H1 (cell line): ENCODE data around the gene PAPOLG. TPM values are rescaled to one million over a fixed set of nuclear protein-coding genes. Genes with fewer than 3 reads are reported as not detected.
A peak's percentile ranks its signal among the peaks of the same experiment; 100 is the strongest.

Experiments
- CTCF ChIA-PET: fragments of 300-600 bp; sonication (Branson Sonifier 250); formaldehyde crosslinking; loops from one replicate; lab custom pipeline; 2021; ENCODE audit not compliant: partially characterized antibody; lab: Charles Lee
- POLR2A ChIA-PET: fragments of 300-600 bp; sonication (Branson Sonifier 250); formaldehyde crosslinking; loops from one replicate; lab custom pipeline; 2021; ENCODE audit warnings: inconsistent platforms; ENCODE audit not compliant: partially characterized antibody; lab: Charles Lee
- DNase-seq, 2 experiments: peaks; one replicate each; pipeline versions ENCODE4 v3.0.0 to v3.0.0-alpha.2; 2010 to 2022; ENCODE audit warnings: low spot score in 2 of 2, low read depth in 1 of 2, mixed read lengths in 1 of 2
- FAIRE-seq: peaks from 2 replicates; lab custom pipeline; 2011; peaks lifted over from hg19 to GRCh38; lab: Jason Lieb, UNC
- H2AFZ ChIP-seq: 2 replicates; pipeline ENCODE4 v1.8.1; 2012; ENCODE audit warnings: low read length, inconsistent platforms
- H2AK5ac ChIP-seq: 2 replicates; pipeline ENCODE4 v1.6.1; 2013; ENCODE audit warnings: low read depth, low read length
- H2BK120ac ChIP-seq: replicated peaks from 2 replicates; pipeline ENCODE3; 2013; ENCODE audit warnings: low read depth, low read length, inconsistent platforms
- H2BK12ac ChIP-seq: 2 replicates; pipeline ENCODE4 v1.6.1; 2013; ENCODE audit warnings: low read depth, low read length
- H2BK15ac ChIP-seq: 2 replicates; pipeline ENCODE4 v1.6.1; 2013; ENCODE audit warnings: low read length
- H2BK20ac ChIP-seq: 2 replicates; pipeline ENCODE4 v1.6.1; 2013; ENCODE audit warnings: low read length
- H2BK5ac ChIP-seq: 2 replicates; pipeline ENCODE4 v1.6.1; 2013; ENCODE audit warnings: low read depth, low read length
- H3K14ac ChIP-seq: 2 replicates; pipeline ENCODE4 v1.6.1; 2013; ENCODE audit warnings: inconsistent platforms; ENCODE audit not compliant: insufficient read length
- H3K18ac ChIP-seq: 2 replicates; pipeline ENCODE4 v1.6.1; 2013; ENCODE audit warnings: low read length; ENCODE audit errors: extremely low read depth
- H3K23ac ChIP-seq: 2 replicates; pipeline ENCODE4 v1.6.1; 2013; ENCODE audit warnings: inconsistent platforms; ENCODE audit not compliant: insufficient read length
- H3K23me2 ChIP-seq: 2 replicates; pipeline ENCODE4 v1.6.1; 2013; ENCODE audit warnings: low read depth, low read length
- H3K27ac ChIP-seq: 2 replicates; pipeline ENCODE4 v1.6.1; 2011; ENCODE audit warnings: low read depth, low read length, inconsistent platforms
- H3K27me3 ChIP-seq, 4 experiments: replicated peaks in 1 of 4; 1 replicate in 1 of 4; 2 replicates in 3 of 4; pipeline versions ENCODE4 v1.6.1 to v1.8.1; 2011 to 2013; ENCODE audit warnings: low read length in 3 of 4, mild to moderate bottlenecking in 3 of 4, inconsistent platforms in 2 of 4, mixed read lengths in 2 of 4, moderate library complexity in 1 of 4; ENCODE audit not compliant: control insufficient read depth in 3 of 4, insufficient read depth in 3 of 4; ENCODE audit errors: extremely low read depth in 1 of 4
- H3K36me3 ChIP-seq, 4 experiments: 2 replicates each; pipeline versions ENCODE4 v1.6.1 to v1.8.1; 2011 to 2013; ENCODE audit warnings: mild to moderate bottlenecking in 4 of 4, low read length in 3 of 4, moderate library complexity in 2 of 4, control low read depth in 1 of 4, inconsistent platforms in 1 of 4; ENCODE audit not compliant: insufficient read depth in 4 of 4, control insufficient read depth in 2 of 4
- H3K4ac ChIP-seq: replicated peaks from 2 replicates; pipeline ENCODE3; 2013; ENCODE audit warnings: low read length, low read depth, mixed read lengths, inconsistent platforms; ENCODE audit not compliant: insufficient read length
- H3K4me1 ChIP-seq, 4 experiments: replicated peaks in 1 of 4; 1 replicate in 1 of 4; 2 replicates in 3 of 4; pipeline versions ENCODE4 v1.6.1 to v1.8.1; 2011 to 2013; ENCODE audit warnings: low read length in 3 of 4, inconsistent platforms in 2 of 4, mixed read lengths in 1 of 4; ENCODE audit not compliant: insufficient read depth in 4 of 4, control insufficient read depth in 3 of 4
- H3K4me2 ChIP-seq, 2 experiments: 2 replicates each; pipeline versions ENCODE4 v1.6.1 to v1.8.1; 2011 to 2013; ENCODE audit warnings: low read depth in 2 of 2, low read length in 2 of 2, control low read depth in 1 of 2, inconsistent platforms in 1 of 2, mild to moderate bottlenecking in 1 of 2; ENCODE audit not compliant: insufficient read depth in 1 of 2
- H3K4me3 ChIP-seq, 4 experiments: fragments of 200-600, 300-600 bp in 1 of 4; sonication (generic), shearing (Covaris generic), sonication (Bioruptor Twin) in 1 of 4; 2 replicates each; pipeline versions ENCODE4 v1.5.1 to v1.8.1; 2011 to 2016; ENCODE audit warnings: low read length in 4 of 4, low read depth in 3 of 4, control low read depth in 2 of 4, inconsistent platforms in 2 of 4, mild to moderate bottlenecking in 2 of 4, mixed read lengths in 1 of 4, moderate library complexity in 1 of 4; ENCODE audit not compliant: insufficient read depth in 2 of 4; ENCODE audit errors: extremely low read depth in 1 of 4
- H3K56ac ChIP-seq: replicated peaks from 2 replicates; pipeline ENCODE3; 2013; ENCODE audit warnings: low read depth, mild to moderate bottlenecking, mixed read lengths, low read length, inconsistent platforms; ENCODE audit not compliant: insufficient read length
- H3K79me1 ChIP-seq: 2 replicates; pipeline ENCODE4 v1.6.1; 2013; ENCODE audit warnings: low read depth, low read length, control low read depth
- H3K79me2 ChIP-seq, 2 experiments: 2 replicates each; pipeline versions ENCODE4 v1.6.1 to v1.8.1; 2012 to 2013; ENCODE audit warnings: low read length in 2 of 2, mild to moderate bottlenecking in 2 of 2, inconsistent platforms in 1 of 2; ENCODE audit not compliant: insufficient read depth in 2 of 2, control insufficient read depth in 1 of 2
- H3K9ac ChIP-seq, 4 experiments: replicated peaks in 1 of 4; 1 replicate in 1 of 4; 2 replicates in 3 of 4; pipeline versions ENCODE4 v1.6.1 to v1.8.1; 2011 to 2013; ENCODE audit warnings: low read depth in 3 of 4, low read length in 3 of 4, control low read depth in 2 of 4, mild to moderate bottlenecking in 2 of 4, moderate library complexity in 2 of 4, inconsistent platforms in 1 of 4; ENCODE audit errors: extremely low read depth in 1 of 4
- H3K9me3 ChIP-seq, 2 experiments: 2 replicates each; pipeline versions ENCODE4 v1.6.1 to v1.8.1; 2012 to 2013; ENCODE audit warnings: mild to moderate bottlenecking in 2 of 2, moderate library complexity in 2 of 2, control low read depth in 1 of 2, inconsistent platforms in 1 of 2, low read depth in 1 of 2, low read length in 1 of 2, mixed read lengths in 1 of 2; ENCODE audit not compliant: insufficient read depth in 2 of 2
- H4K20me1 ChIP-seq, 2 experiments: replicated peaks in 1 of 2; 2 replicates each; pipeline versions ENCODE3 to v1.8.1; 2011 to 2013; ENCODE audit warnings: inconsistent platforms in 2 of 2, low read length in 2 of 2, mild to moderate bottlenecking in 1 of 2; ENCODE audit not compliant: insufficient read depth in 2 of 2, control insufficient read depth in 1 of 2
- H4K5ac ChIP-seq: 2 replicates; pipeline ENCODE4 v1.6.1; 2013; ENCODE audit warnings: low read length, low read depth, mixed read lengths, inconsistent platforms; ENCODE audit not compliant: insufficient read length
- H4K8ac ChIP-seq: 2 replicates; pipeline ENCODE4 v1.8.0; 2013; ENCODE audit warnings: mild to moderate bottlenecking, moderate library complexity, low read length, inconsistent platforms; ENCODE audit not compliant: insufficient read depth; ENCODE audit errors: extremely low read depth
- H4K91ac ChIP-seq: replicated peaks from 2 replicates; pipeline ENCODE3; 2013; ENCODE audit warnings: low read length, mixed read lengths, inconsistent platforms; ENCODE audit not compliant: insufficient read length
- ASH2L ChIP-seq: fragments of 200-600, 300-600 bp; sonication (generic); IDR thresholded peaks from one replicate; pipeline ENCODE4 v1.7.1; 2017; ENCODE audit warnings: low read length
- HDAC6 ChIP-seq: IDR thresholded peaks from one replicate; pipeline ENCODE4 v1.7.1; 2012; ENCODE audit warnings: low read depth, mild to moderate bottlenecking, inconsistent platforms, low read length, moderate library complexity
- NANOG ChIP-seq: IDR thresholded peaks from 2 replicates; pipeline ENCODE4 v1.6.1; 2011; ENCODE audit warnings: low read length, low read depth, mild to moderate bottlenecking, inconsistent platforms; ENCODE audit not compliant: insufficient read depth, poor library complexity, severe bottlenecking
- POLR2AphosphoS5 ChIP-seq: IDR thresholded peaks from 2 replicates; pipeline ENCODE4 v1.6.1; 2011; ENCODE audit warnings: low read depth, low read length
- RBBP5 ChIP-seq: IDR thresholded peaks from 2 replicates; pipeline ENCODE4 v1.7.1; 2012; ENCODE audit warnings: low read depth, mild to moderate bottlenecking, inconsistent platforms, low read length, moderate library complexity, borderline replicate concordance
- RNF2 ChIP-seq: fragments of 200-900, 300-1000 bp; sonication (generic); IDR thresholded peaks from 2 replicates; pipeline ENCODE4 v1.7.1; 2016; ENCODE audit warnings: borderline replicate concordance, low read depth, mild to moderate bottlenecking, antibody characterized with exemption, low read length; ENCODE audit not compliant: poor library complexity, severe bottlenecking; ENCODE audit errors: missing control alignments
- RXRA ChIP-seq: IDR thresholded peaks from 2 replicates; pipeline ENCODE4 v1.6.1; 2011; ENCODE audit warnings: low read depth, mild to moderate bottlenecking, low read length, moderate library complexity; ENCODE audit not compliant: insufficient read depth
- SUZ12 ChIP-seq: fragments of 200-600 bp; sonication (generic); IDR thresholded peaks from 2 replicates; pipeline ENCODE4 v1.6.1; 2012; ENCODE audit warnings: mild to moderate bottlenecking, inconsistent platforms, low read length, moderate library complexity, mixed read lengths
- WGBS, 2 experiments: shearing (Covaris generic) in 1 of 2; methylation state at CpG; one replicate each; pipeline versions ENCODE4 v1.1.6 to v1.1.7; 2013 to 2015; ENCODE audit warnings: low lambda C conversion rate in 2 of 2, mixed read lengths in 2 of 2, inconsistent platforms in 1 of 2, low coverage in 1 of 2, missing lambda C conversion rate in 1 of 2; ENCODE audit not compliant: insufficient replicate concordance in 2 of 2, insufficient coverage in 1 of 2, insufficient read length in 1 of 2; ENCODE audit errors: extremely low coverage in 1 of 2, missing lambda C conversion rate in 1 of 2; 5-methylcytosine and 5-hydroxymethylcytosine counted together
- polyA plus RNA-seq, 7 experiments: library from polyadenylated mRNA; depleted of rRNA in 3 of 7; stranded (reverse) in 5 of 7; unstranded in 2 of 7; fragments of >200 nt in 5 of 7; fragments of 200-250 nt in 2 of 7; gene quantifications; 1 replicate in 5 of 7; 2 replicates in 1 of 7; 4 replicates in 1 of 7; pipeline versions ENCODE4 v1.2.1 to v1.2.3, GENCODE V29; 2011 to 2013; ENCODE audit warnings: missing spikeins in 2 of 7, mixed read lengths in 2 of 7
- total RNA-seq: library from RNA; stranded (reverse); fragmentation: NEBNext Ultra II Directional; extraction: Animal tissue kit (Norgen Biotek cat#: 25700); gene quantifications from 2 replicates; pipeline ENCODE4 v1.2.1, GENCODE V29; 2021

The PAPOLG gene
- total and polyA plus RNA-seq, 2 of the 8 experiments (the other 6 are each of a cell fraction or from before 2014, with no cell fraction given), result 6.5 to 21.5 TPM

DNA sequence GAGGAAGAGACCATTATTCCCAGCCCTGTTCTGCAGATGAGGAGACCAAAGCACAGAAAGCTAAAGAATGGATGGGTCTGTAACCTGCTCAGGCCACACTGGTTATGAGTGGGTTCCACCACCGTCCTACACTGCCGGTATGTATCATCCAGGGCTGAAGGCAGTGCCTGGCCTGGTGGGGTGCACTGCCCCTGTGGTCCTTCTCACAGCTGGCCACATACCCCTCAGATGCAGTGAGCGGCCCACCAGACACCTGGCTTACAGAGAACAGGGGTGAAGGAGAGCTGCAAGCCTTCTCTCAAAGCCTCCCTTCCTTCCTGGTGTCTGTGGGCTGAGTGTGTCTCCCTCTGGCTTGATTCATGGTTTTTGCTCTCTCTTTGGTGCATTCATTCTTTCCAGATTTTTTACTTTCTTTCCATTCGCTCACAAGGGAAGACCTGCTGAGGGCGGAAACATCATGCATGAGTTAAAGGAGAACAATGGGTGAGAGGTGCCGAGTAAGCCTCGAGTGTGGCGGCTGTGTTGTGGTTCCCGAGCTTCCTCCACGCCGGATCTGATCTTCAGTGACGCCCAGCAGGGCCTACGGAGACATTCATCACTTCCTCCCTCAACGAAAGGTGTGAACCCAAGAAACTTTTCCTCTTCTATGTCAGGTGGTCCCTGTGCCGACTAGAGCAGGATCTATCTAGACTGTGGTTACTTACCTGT is 63.2 kb downstream of the PAPOLG start:
- CTCF ChIA-PET, result interaction anchor here (0.6 to 2.9 kb wide), 5 partner anchors 9 to 179 kb away, joined by 3 to 16 read pairs (median 3); no protein-coding TSS in a partner anchor
- 91% methylated on average over 15 of the region's 15 CpGs; no CpG with 5 or more reads in 1 of the 2 experiments for WGBS, 2 experiments
- POLR2A ChIA-PET, result no interaction called here

More for the DNA sequence above, 63.2 kb downstream of the PAPOLG start:
- Histone ChIP-seq H3K27ac (no peak overlapping the region), H2AFZ (peak overlapping the region; percentile 28; the same call in 1 of the 2 replicates), H3K9me3 (no peaks in the 10 kb centered on the region), H4K5ac (no peak overlapping the region), H3K23ac (no peak overlapping the region), H2BK5ac (no peak overlapping the region), H3K36me3 (no peaks in the 10 kb centered on the region), H3K9ac (no peak overlapping the region), H3K4ac (no peak overlapping the region), H4K20me1 (no peaks in the 10 kb centered on the region), H3K4me1 (0 out of 7 replicates have a peak, but pooled peaks cover 0 to 2% (median 0%) of the 10 kb centered on the region in 4 experiments), H4K8ac (no peak overlapping the region), H3K79me1 (no peaks in the 10 kb centered on the region), H2BK120ac (no peak overlapping the region), H3K56ac (no peak overlapping the region), H2AK5ac (no peak overlapping the region), H2BK15ac (no peak overlapping the region), H3K14ac (no peak overlapping the region), H2BK20ac (no peak overlapping the region), H3K4me3 (no peak overlapping the region), H3K4me2 (no peak overlapping the region), H3K23me2 (no peaks in the 10 kb centered on the region), H4K91ac (no peak overlapping the region), H3K27me3 (no peaks in the 10 kb centered on the region), H3K79me2 (no peaks in the 10 kb centered on the region), H2BK12ac (no peak overlapping the region), H3K18ac (no peak overlapping the region)
- DNase-seq (no peak), FAIRE-seq (no peak)
- TF ChIP-seq SUZ12 (no peak), HDAC6 (no peak), RXRA (no peak), RBBP5 (no peak), RNF2 (no peak), POLR2AphosphoS5 (no peak), ASH2L (no peak), NANOG (no peak)
